KMS-11 (cell line): ENCODE results near the gene LRIG3.

Experiments used
- H2AFZ ChIP-seq: fragments of 200-600 bp; sonication (generic); 2 replicates; pipeline ENCODE4 v1.6.1; 2016; ENCODE audit warnings: antibody characterized with exemption, mixed run types, low read depth
- H3K27ac ChIP-seq: fragments of 200-600 bp; sonication (generic); 2 replicates; pipeline ENCODE4 v1.6.1; 2016; ENCODE audit warnings: mild to moderate bottlenecking, mixed run types
- H3K27me3 ChIP-seq: fragments of 200-600 bp; sonication (generic); 2 replicates; pipeline ENCODE4 v1.6.1; 2017; ENCODE audit warnings: mild to moderate bottlenecking, low read depth, mixed run types, moderate library complexity; ENCODE audit not compliant: insufficient read depth
- H3K36me3 ChIP-seq: fragments of 200-600 bp; sonication (generic); 2 replicates; pipeline ENCODE4 v1.6.1; 2017; ENCODE audit warnings: mild to moderate bottlenecking, mixed run types; ENCODE audit not compliant: insufficient read depth
- H3K4me1 ChIP-seq: fragments of 200-600 bp; sonication (generic); 2 replicates; pipeline ENCODE4 v1.6.1; 2016; ENCODE audit warnings: mild to moderate bottlenecking, low read depth, mixed run types; ENCODE audit not compliant: poor library complexity, severe bottlenecking
- H3K4me2 ChIP-seq: fragments of 200-600 bp; sonication (generic); 2 replicates; pipeline ENCODE4 v1.7.0; 2016; ENCODE audit warnings: mild to moderate bottlenecking, mixed run types
- H3K4me3 ChIP-seq: fragments of 200-600 bp; sonication (generic); IDR thresholded peaks from 2 replicates; pipeline ENCODE4 v1.6.1; 2017; ENCODE audit warnings: low read depth, low read length, mixed read lengths; ENCODE audit not compliant: insufficient read depth
- H3K79me2 ChIP-seq: fragments of 200-600 bp; sonication (generic); 2 replicates; pipeline ENCODE4 v1.6.1; 2016; ENCODE audit warnings: low read depth, mixed run types; ENCODE audit not compliant: insufficient read depth
- H3K9ac ChIP-seq: fragments of 200-600 bp; sonication (generic); 2 replicates; pipeline ENCODE4 v1.6.1; 2016; ENCODE audit warnings: mild to moderate bottlenecking, mixed run types
- H4K20me1 ChIP-seq: fragments of 200-600 bp; sonication (generic); 2 replicates; pipeline ENCODE4 v1.6.1; 2016; ENCODE audit warnings: mild to moderate bottlenecking, mixed run types; ENCODE audit not compliant: insufficient read depth
- CTCF ChIP-seq: fragments of 200-600 bp; sonication (generic); conservative IDR thresholded peaks from 2 replicates; pipeline ENCODE4 v1.6.1; 2017; ENCODE audit warnings: low read depth, mild to moderate bottlenecking, antibody characterized with exemption, low read length, moderate library complexity, mixed read lengths

The LRIG3 gene

GRCh38 chr12:58887068-58887467, 33.2 kb downstream of the LRIG3 start:
- Histone ChIP-seq H3K27me3 (no peaks in the 10 kb centered on the region), H3K79me2 (peaks cover 10% of the 10 kb centered on the region), H3K4me2 (no peak overlapping the region), H3K27ac (no peak overlapping the region), H3K9ac (no peak overlapping the region), H3K36me3 (peaks cover 7% of the 10 kb centered on the region; the same call in 1 of the 2 replicates), H3K4me3 (no peak overlapping the region), H4K20me1 (0 out of 2 replicates have a peak, but pooled peaks cover 6% of the 10 kb centered on the region), H2AFZ (no peak overlapping the region), H3K4me1 (no peaks in the 10 kb centered on the region)
- TF ChIP-seq CTCF, result no peak

- H3K9ac ChIP-seq, result no peak overlapping the region
- no peak for TF ChIP-seq CTCF
- 0 out of 2 replicates have a peak, but pooled peaks cover 3% of the 10 kb centered on the region for H4K20me1 ChIP-seq
- peaks cover 10% of the 10 kb centered on the region; the same call in 1 of the 2 replicates for H3K36me3 ChIP-seq
- peaks cover 4% of the 10 kb centered on the region for H3K79me2 ChIP-seq
- H3K4me1 ChIP-seq, result no peaks in the 10 kb centered on the region
- H3K4me3 ChIP-seq, result no peak overlapping the region
- no peak overlapping the region for H3K4me2 ChIP-seq
- no peak overlapping the region for H2AFZ ChIP-seq
- no peak overlapping the region for H3K27ac ChIP-seq
- no peaks in the 10 kb centered on the region for H3K27me3 ChIP-seq
These were observed 33.8 kb downstream of the LRIG3 start for GRCh38 chr12:58886474-58886873.

GRCh38 chr12:58884916-58885315, 35.4 kb downstream of the LRIG3 start:
- no peaks in the 10 kb centered on the region for H3K79me2 ChIP-seq
- no peaks in the 10 kb centered on the region for H3K27me3 ChIP-seq
- H3K4me1 ChIP-seq, result no peaks in the 10 kb centered on the region
- no peak overlapping the region for H2AFZ ChIP-seq
- H3K9ac ChIP-seq, result no peak overlapping the region
- H3K4me3 ChIP-seq, result no peak overlapping the region
- peaks cover 10% of the 10 kb centered on the region; the same call in 1 of the 2 replicates for H3K36me3 ChIP-seq
- H3K27ac ChIP-seq, result no peak overlapping the region
- H3K4me2 ChIP-seq, result no peak overlapping the region
- TF ChIP-seq CTCF, result no peak
- H4K20me1 ChIP-seq, result no peaks in the 10 kb centered on the region

GRCh38 chr12:58883576-58884334, 36.5 kb downstream of the LRIG3 start:
- Histone ChIP-seq H3K9ac (no peak overlapping the region), H3K27me3 (no peaks in the 10 kb centered on the region), H3K79me2 (no peaks in the 10 kb centered on the region), H3K4me1 (no peaks in the 10 kb centered on the region), H3K4me3 (no peak overlapping the region), H3K36me3 (peaks cover 10% of the 10 kb centered on the region; the same call in 1 of the 2 replicates), H4K20me1 (no peaks in the 10 kb centered on the region), H3K27ac (no peak overlapping the region), H3K4me2 (no peak overlapping the region), H2AFZ (no peak overlapping the region)
- TF ChIP-seq CTCF, result no peak
